ENCODE results near the gene IER2. TPM values are rescaled to one million over a fixed set of nuclear protein-coding genes. Genes with fewer than 3 reads are reported as not detected.

The IER2 gene
- total and polyA plus RNA-seq, 9 of the 15 experiments (the other 6 are each of a cell fraction or from before 2014, with no cell fraction given) = 4.5 to 205 (median 23.7) TPM

DNA sequence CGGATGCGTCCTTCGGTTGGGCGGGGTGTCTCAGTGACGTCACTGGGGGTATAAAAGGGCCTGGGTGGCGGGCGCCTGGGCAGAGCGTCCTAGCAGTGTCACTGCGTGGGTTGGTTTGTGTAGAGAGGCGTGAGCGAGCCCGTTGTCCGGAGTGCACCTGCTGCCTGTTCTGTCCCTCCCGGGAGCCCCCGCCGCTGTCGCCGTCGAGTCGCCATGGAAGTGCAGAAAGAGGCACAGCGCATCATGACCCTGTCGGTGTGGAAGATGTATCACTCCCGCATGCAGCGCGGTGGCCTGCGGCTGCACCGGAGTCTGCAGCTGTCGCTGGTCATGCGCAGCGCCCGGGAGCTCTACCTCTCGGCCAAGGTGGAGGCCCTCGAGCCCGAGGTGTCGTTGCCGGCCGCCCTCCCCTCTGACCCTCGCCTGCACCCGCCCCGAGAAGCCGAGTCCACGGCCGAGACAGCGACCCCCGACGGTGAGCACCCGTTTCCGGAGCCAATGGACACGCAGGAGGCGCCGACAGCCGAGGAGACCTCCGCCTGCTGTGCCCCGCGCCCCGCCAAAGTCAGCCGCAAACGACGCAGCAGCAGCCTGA lies 2.9 kb downstream of the IER2 start (continued):
- TF ChIP-seq, protein P1, sequence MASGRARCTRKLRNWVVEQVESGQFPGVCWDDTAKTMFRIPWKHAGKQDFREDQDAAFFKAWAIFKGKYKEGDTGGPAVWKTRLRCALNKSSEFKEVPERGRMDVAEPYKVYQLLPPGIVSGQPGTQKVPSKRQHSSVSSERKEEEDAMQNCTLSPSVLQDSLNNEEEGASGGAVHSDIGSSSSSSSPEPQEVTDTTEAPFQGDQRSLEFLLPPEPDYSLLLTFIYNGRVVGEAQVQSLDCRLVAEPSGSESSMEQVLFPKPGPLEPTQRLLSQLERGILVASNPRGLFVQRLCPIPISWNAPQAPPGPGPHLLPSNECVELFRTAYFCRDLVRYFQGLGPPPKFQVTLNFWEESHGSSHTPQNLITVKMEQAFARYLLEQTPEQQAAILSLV (tag; IDR thresholded peaks at IDR 0.05) = no peak
- TF ChIP-seq DACH1 (IDR thresholded peaks at IDR 0.05; ENCODE audit: partially characterized antibody) = no peak
- peak in 1 of 2 experiments; percentile 90; a peak in 2 of 4 replicates for TF ChIP-seq NONO (IDR thresholded peaks at IDR 0.05; ENCODE audit: low read depth in 2 of 2, low read length in 1 of 2)
- no peak for TF ChIP-seq ZNF655 (CRISPR knock-in tag; IDR thresholded peaks at IDR 0.05)
- TF ChIP-seq ELF4 (CRISPR knock-in tag; IDR thresholded peaks at IDR 0.05) = peak; percentile 82
- TF ChIP-seq ZNF407 (IDR thresholded peaks at IDR 0.05; ENCODE audit: low read depth) = no peak
- peak; percentile 88 for TF ChIP-seq CHD1 (IDR thresholded peaks at IDR 0.05; ENCODE audit: low read length)
- peak; percentile 97 for TF ChIP-seq HNRNPLL (IDR thresholded peaks at IDR 0.05; ENCODE audit: low read depth, low read length, poor library complexity, severe bottlenecking)
- TF ChIP-seq NR2C1 (IDR thresholded peaks at IDR 0.05) = no peak
- TF ChIP-seq NR2C1 (tag; IDR thresholded peaks at IDR 0.05) = no peak
- no peak for TF ChIP-seq POU5F1 (IDR thresholded peaks at IDR 0.05; ENCODE audit: borderline replicate concordance, low read depth, low read length, partially characterized antibody)
- no peak for TF ChIP-seq KAT8 (IDR thresholded peaks at IDR 0.05; ENCODE audit: low read depth)
- TF ChIP-seq ZNF583 (CRISPR knock-in tag; IDR thresholded peaks at IDR 0.05) = no peak
- TF ChIP-seq CREB1 (IDR thresholded peaks at IDR 0.05) = peak; percentile 90
- TF ChIP-seq CREB1 (CRISPR knock-in tag; IDR thresholded peaks at IDR 0.05) = peak; percentile 94
- no peak for TF ChIP-seq PPARD (CRISPR knock-in tag; IDR thresholded peaks at IDR 0.05)
- no peak for TF ChIP-seq ZNF347 (CRISPR knock-in tag; IDR thresholded peaks at IDR 0.05; ENCODE audit: low read depth)
- TF ChIP-seq SUPT5H (IDR thresholded peaks at IDR 0.05) = peak; percentile 100
